ENCODE measurements around the gene RBM20. TPM values are rescaled to one million over a fixed set of nuclear protein-coding genes. Genes with fewer than 3 reads are reported as not detected.

The RBM20 gene
- total and polyA plus RNA-seq, 2 donors from 2014 or later = 0.88 to 2.1 TPM

GRCh38 chr10:110845756-110846620 is 201.9 kb downstream of the RBM20 start:
- TF ChIP-seq, protein P1, sequence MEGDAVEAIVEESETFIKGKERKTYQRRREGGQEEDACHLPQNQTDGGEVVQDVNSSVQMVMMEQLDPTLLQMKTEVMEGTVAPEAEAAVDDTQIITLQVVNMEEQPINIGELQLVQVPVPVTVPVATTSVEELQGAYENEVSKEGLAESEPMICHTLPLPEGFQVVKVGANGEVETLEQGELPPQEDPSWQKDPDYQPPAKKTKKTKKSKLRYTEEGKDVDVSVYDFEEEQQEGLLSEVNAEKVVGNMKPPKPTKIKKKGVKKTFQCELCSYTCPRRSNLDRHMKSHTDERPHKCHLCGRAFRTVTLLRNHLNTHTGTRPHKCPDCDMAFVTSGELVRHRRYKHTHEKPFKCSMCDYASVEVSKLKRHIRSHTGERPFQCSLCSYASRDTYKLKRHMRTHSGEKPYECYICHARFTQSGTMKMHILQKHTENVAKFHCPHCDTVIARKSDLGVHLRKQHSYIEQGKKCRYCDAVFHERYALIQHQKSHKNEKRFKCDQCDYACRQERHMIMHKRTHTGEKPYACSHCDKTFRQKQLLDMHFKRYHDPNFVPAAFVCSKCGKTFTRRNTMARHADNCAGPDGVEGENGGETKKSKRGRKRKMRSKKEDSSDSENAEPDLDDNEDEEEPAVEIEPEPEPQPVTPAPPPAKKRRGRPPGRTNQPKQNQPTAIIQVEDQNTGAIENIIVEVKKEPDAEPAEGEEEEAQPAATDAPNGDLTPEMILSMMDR (IDR thresholded peaks at IDR 0.05; ENCODE audit: borderline replicate concordance, extremely low read depth, insufficient read depth) = no peak
- intact Hi-C loops (cut with DNase I) = no loop called here
- DNase-seq = peak in 2 of 5 donors; percentile 48 to 65
- Histone ChIP-seq H3K4me1 (ENCODE audit: control insufficient read depth in 2 of 3, insufficient read depth in 2 of 3, low read depth in 1 of 3, low read length in 3 of 3) (peaks cover 0 to 19% (median 13%) of the 10 kb centered on the region in 3 donors), H3K27ac (ENCODE audit: low read depth in 2 of 2, low read length in 2 of 2) (peak overlapping the region; percentile 54), H3K9ac (ENCODE audit: low read length in 3 of 3) (no peak overlapping the region), H3K27me3 (ENCODE audit: control insufficient read depth, insufficient read depth, low read length) (no peaks in the 10 kb centered on the region), H3K4me3 (ENCODE audit: low read length in 3 of 3) (no peak overlapping the region), H3K9me3 (ENCODE audit: control insufficient read depth in 2 of 3, insufficient read depth in 1 of 3, low read length in 3 of 3) (no peaks in the 10 kb centered on the region), H3K36me3 (ENCODE audit: control insufficient read depth in 2 of 3, insufficient read depth in 3 of 3, low read length in 3 of 3) (no peaks in the 10 kb centered on the region)
- FAIRE-seq = no peak

GRCh38 chr10:110847374-110847773 is 203.2 kb downstream of the RBM20 start:
- no peaks in the 10 kb centered on the region for H3K27me3 ChIP-seq (ENCODE audit: control insufficient read depth, insufficient read depth, low read length)
- H3K4me1 ChIP-seq (ENCODE audit: control insufficient read depth in 2 of 3, insufficient read depth in 2 of 3, low read depth in 1 of 3, low read length in 3 of 3) = peaks cover 0 to 19% (median 13%) of the 10 kb centered on the region in 3 donors
- no peaks in the 10 kb centered on the region for H3K36me3 ChIP-seq (ENCODE audit: control insufficient read depth in 2 of 3, insufficient read depth in 3 of 3, low read length in 3 of 3)
- H3K27ac ChIP-seq (ENCODE audit: low read depth in 2 of 2, low read length in 2 of 2) = no peak overlapping the region
- no peak overlapping the region for H3K9ac ChIP-seq (ENCODE audit: low read length in 3 of 3)
- TF ChIP-seq, protein P1 (IDR thresholded peaks at IDR 0.05; ENCODE audit: borderline replicate concordance, extremely low read depth, insufficient read depth) = no peak
- intact Hi-C loops (cut with DNase I) = no loop called here
- H3K4me3 ChIP-seq (ENCODE audit: low read length in 3 of 3) = no peak overlapping the region
- no peak for DNase-seq
- no peak for FAIRE-seq
- no peaks in the 10 kb centered on the region for H3K9me3 ChIP-seq (ENCODE audit: control insufficient read depth in 2 of 3, insufficient read depth in 1 of 3, low read length in 3 of 3)

GRCh38 chr10:110848106-110848505 is 204.0 kb downstream of the RBM20 start:
- DNase-seq = no peak
- intact Hi-C loops (cut with DNase I) = no loop called here
- H3K36me3 ChIP-seq (ENCODE audit: control insufficient read depth in 2 of 3, insufficient read depth in 3 of 3, low read length in 3 of 3) = no peaks in the 10 kb centered on the region
- H3K9me3 ChIP-seq (ENCODE audit: control insufficient read depth in 2 of 3, insufficient read depth in 1 of 3, low read length in 3 of 3) = no peaks in the 10 kb centered on the region
- H3K27me3 ChIP-seq (ENCODE audit: control insufficient read depth, insufficient read depth, low read length) = no peaks in the 10 kb centered on the region
- H3K9ac ChIP-seq (ENCODE audit: low read length in 3 of 3) = no peak overlapping the region
- H3K4me1 ChIP-seq (ENCODE audit: control insufficient read depth in 2 of 3, insufficient read depth in 2 of 3, low read depth in 1 of 3, low read length in 3 of 3) = peaks cover 0 to 19% (median 13%) of the 10 kb centered on the region in 3 donors
- TF ChIP-seq, protein P1 (IDR thresholded peaks at IDR 0.05; ENCODE audit: borderline replicate concordance, extremely low read depth, insufficient read depth) = no peak
- no peak for FAIRE-seq
- no peak overlapping the region for H3K4me3 ChIP-seq (ENCODE audit: low read length in 3 of 3)
- no peak overlapping the region for H3K27ac ChIP-seq (ENCODE audit: low read depth in 2 of 2, low read length in 2 of 2)
